GM23338 (cell line): ENCODE data around the gene SPATS1. TPM values are rescaled to one million over a fixed set of nuclear protein-coding genes. Genes with fewer than 3 reads are reported as not detected.

ENCODE experiments used
- POLR2AphosphoS5 ChIP-seq: IDR thresholded peaks from 2 replicates; pipeline ENCODE4 v1.6.1; 2016; ENCODE audit warnings: antibody characterized with exemption, low read depth
- ZNF114 ChIP-seq: fragments of 250-450 bp; sonication (Bioruptor Pico); IDR thresholded peaks from 2 replicates; pipeline ENCODE4 v1.5.0; 2020; ENCODE audit warnings: mild to moderate bottlenecking, moderate library complexity
- ZNF331 ChIP-seq: fragments of 250-450 bp; sonication (Bioruptor Pico); IDR thresholded peaks from 2 replicates; pipeline ENCODE4 v1.5.0; 2020; ENCODE audit warnings: low read depth, mild to moderate bottlenecking, moderate library complexity
- polyA plus RNA-seq: library from polyadenylated mRNA; unstranded; fragments of >200 nt; fragmentation: Nextera tagmentation; extraction: Ambion mirVana; gene quantifications from 2 replicates; pipeline ENCODE4 v1.2.1, GENCODE V29; 2016
- total RNA-seq: library from RNA; depleted of rRNA; stranded (reverse); fragments of >200 nt; shearing (Covaris generic); gene quantifications from 2 replicates; pipeline ENCODE4 v1.2.3, GENCODE V29; 2014; rRNA removed
- TF ChIP-seq, protein P1 (sequence below): IDR thresholded peaks from 2 replicates; pipeline ENCODE4 v1.6.1; 2016; ENCODE audit warnings: antibody characterized with exemption

SPATS1 gene
- total and polyA plus RNA-seq, 2 experiments from 2014 or later = not detected

DNA sequence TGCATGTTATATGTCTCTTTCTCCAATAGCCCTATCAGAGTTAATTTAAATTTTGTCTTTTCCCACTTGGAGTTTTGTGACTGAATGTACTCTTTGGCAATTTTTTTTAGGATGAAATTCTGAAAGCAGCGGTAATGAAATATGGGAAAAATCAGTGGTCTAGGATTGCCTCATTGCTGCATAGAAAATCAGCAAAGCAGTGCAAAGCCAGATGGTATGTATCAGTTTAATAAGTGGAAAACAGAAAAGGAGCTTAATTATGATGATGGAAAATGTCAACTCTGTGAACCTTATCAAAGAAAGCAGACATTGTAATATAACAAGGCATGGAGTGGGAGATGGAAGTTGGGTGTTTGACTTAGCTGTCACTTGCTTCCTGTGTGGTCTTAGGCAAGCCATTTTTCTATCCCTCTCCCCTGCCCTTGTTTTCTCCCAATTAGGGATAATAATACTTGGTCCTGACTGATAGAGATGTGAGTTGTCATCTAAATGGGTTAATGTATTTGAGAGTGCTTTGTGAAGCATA is 47.8 kb downstream of the SPATS1 start (continued):
- TF ChIP-seq, protein P1, sequence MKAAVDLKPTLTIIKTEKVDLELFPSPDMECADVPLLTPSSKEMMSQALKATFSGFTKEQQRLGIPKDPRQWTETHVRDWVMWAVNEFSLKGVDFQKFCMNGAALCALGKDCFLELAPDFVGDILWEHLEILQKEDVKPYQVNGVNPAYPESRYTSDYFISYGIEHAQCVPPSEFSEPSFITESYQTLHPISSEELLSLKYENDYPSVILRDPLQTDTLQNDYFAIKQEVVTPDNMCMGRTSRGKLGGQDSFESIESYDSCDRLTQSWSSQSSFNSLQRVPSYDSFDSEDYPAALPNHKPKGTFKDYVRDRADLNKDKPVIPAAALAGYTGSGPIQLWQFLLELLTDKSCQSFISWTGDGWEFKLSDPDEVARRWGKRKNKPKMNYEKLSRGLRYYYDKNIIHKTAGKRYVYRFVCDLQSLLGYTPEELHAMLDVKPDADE = no peak
- no peak for TF ChIP-seq ZNF114
- TF ChIP-seq POLR2AphosphoS5 = no peak
- no peak for TF ChIP-seq ZNF331 (CRISPR knock-in tag)

Other genes with a start within 250 kb of the SPATS1 start
- 62.6 and 70.0 TPM in 2 replicates for gene MRPL14, start 215.2 kb upstream of the SPATS1 start, total RNA-seq
- 178 and 191 TPM in 2 replicates for gene MRPL14, start 215.2 kb upstream of the SPATS1 start, polyA plus RNA-seq
- gene TMEM63B, start 215.1 kb upstream of the SPATS1 start, total RNA-seq = 30.2 and 36.0 TPM in 2 replicates
- 8.0 and 10.1 TPM in 2 replicates for gene TMEM63B, start 215.1 kb upstream of the SPATS1 start, polyA plus RNA-seq
- 1.2 and 1.7 TPM in 2 replicates for gene CAPN11, start 183.8 kb upstream of the SPATS1 start, total RNA-seq
- gene CAPN11, start 183.8 kb upstream of the SPATS1 start, polyA plus RNA-seq = 0.61 and 1.1 TPM in 2 replicates
- 2.8 TPM in 2 replicates for gene MYMX, start 125.7 kb upstream of the SPATS1 start, total RNA-seq
- 5.2 and 7.1 TPM in 2 replicates for gene MYMX, start 125.7 kb upstream of the SPATS1 start, polyA plus RNA-seq
- 149 and 169 TPM in 2 replicates for gene SLC29A1, start 119.1 kb upstream of the SPATS1 start, total RNA-seq
- 67.6 and 73.1 TPM in 2 replicates for gene SLC29A1, start 119.1 kb upstream of the SPATS1 start, polyA plus RNA-seq
- gene HSP90AB1, start 95.5 kb upstream of the SPATS1 start, total RNA-seq = 2,361 and 2,444 TPM in 2 replicates
- 1,345 and 1,425 TPM in 2 replicates for gene HSP90AB1, start 95.5 kb upstream of the SPATS1 start, polyA plus RNA-seq
- 30.5 and 30.9 TPM in 2 replicates for gene SLC35B2, start 85.1 kb upstream of the SPATS1 start, total RNA-seq
- gene SLC35B2, start 85.1 kb upstream of the SPATS1 start, polyA plus RNA-seq = 14.0 and 14.7 TPM in 2 replicates
- gene NFKBIE, start 77.1 kb upstream of the SPATS1 start, total RNA-seq = 19.8 and 25.9 TPM in 2 replicates
- 12.8 and 14.6 TPM in 2 replicates for gene NFKBIE, start 77.1 kb upstream of the SPATS1 start, polyA plus RNA-seq
- gene TMEM151B, start 72.2 kb upstream of the SPATS1 start, total RNA-seq = 11.5 and 14.6 TPM in 2 replicates
- gene TMEM151B, start 72.2 kb upstream of the SPATS1 start, polyA plus RNA-seq = 0.91 and 1.5 TPM in 2 replicates
- gene AARS2, start 29.3 kb upstream of the SPATS1 start, total RNA-seq = 19.8 and 23.2 TPM in 2 replicates
- gene AARS2, start 29.3 kb upstream of the SPATS1 start, polyA plus RNA-seq = 5.5 and 6.5 TPM in 2 replicates
- gene CDC5L, start 45.1 kb downstream of the SPATS1 start, total RNA-seq = 28.1 and 32.5 TPM in 2 replicates
- 24.6 and 27.0 TPM in 2 replicates for gene CDC5L, start 45.1 kb downstream of the SPATS1 start, polyA plus RNA-seq